HG02588 (cell line): Measurements from ENCODE around the gene SAMD11.

Experiments
- ATAC-seq: cut with Tn5 transposase; IDR thresholded peaks from one replicate; pipeline ENCODE4 v1.9.1; 2021; ENCODE audit warnings: mild to moderate bottlenecking, moderate library complexity; ENCODE audit not compliant: unreplicated experiment

The SAMD11 gene

GRCh38 chr1:931380-932172 is 7.9 kb downstream of the SAMD11 start:
- no peak for ATAC-seq

DNA sequence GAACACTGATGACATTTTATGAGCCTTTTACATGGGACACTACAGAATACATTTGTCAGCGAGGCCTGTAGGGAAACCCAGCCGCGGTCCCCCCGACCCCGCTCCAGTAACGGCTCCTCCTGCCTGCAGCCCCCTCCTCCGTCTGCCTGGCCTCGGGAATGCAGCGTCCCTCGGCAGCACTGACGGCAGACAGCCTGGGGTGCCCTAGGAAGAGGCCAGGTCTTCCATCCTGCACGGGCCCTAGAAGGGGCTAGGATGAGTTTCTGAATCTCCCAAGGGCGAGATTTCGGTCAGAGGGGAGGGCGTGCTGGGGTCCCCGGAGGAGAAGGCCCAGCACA is 8.4 kb downstream of the SAMD11 start:
- ATAC-seq: no peak

- no peak for ATAC-seq
These were observed 9.3 kb downstream of the SAMD11 start for GRCh38 chr1:932776-933602.

- ATAC-seq: no peak
These were observed 9.8 kb downstream of the SAMD11 start for GRCh38 chr1:933603-933940.

DNA sequence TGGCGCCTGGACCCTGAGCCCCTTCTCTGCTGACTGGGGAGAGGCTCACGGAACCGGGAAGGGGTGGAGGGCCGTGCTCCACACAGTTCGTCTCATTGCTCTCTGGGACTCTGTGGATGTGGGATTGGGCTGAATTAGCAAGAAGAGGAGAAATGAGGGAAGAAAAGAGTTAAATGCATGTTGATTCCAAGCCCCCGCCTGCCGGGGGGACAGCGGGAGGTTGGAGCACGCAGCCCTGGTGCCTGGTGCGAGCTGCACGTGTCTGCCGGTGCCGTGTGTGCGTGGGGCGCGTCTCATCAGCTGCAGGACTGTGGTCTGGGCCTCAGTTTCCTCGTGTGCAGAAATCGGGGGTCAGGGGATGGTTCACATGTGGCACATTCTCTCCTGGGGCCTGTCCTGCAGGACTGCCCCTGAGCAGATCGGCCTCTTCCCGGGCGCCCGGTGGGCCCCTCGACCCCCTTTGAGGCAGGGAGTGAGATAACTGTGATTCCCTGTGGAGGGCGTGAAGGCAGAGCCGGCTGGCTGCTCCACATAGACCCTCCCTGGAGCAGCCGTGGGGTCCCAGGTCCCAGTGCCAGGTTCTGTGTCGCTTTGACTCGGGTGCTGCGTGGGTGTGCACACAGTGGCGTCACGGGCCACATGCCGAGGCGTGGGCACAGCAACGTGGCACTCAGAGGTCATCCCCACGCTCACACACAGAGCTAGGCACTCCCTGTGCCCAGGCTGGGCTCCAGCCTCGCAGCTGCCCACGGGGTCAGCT is 11.4 kb downstream of the SAMD11 start:
- ATAC-seq: no peak

DNA sequence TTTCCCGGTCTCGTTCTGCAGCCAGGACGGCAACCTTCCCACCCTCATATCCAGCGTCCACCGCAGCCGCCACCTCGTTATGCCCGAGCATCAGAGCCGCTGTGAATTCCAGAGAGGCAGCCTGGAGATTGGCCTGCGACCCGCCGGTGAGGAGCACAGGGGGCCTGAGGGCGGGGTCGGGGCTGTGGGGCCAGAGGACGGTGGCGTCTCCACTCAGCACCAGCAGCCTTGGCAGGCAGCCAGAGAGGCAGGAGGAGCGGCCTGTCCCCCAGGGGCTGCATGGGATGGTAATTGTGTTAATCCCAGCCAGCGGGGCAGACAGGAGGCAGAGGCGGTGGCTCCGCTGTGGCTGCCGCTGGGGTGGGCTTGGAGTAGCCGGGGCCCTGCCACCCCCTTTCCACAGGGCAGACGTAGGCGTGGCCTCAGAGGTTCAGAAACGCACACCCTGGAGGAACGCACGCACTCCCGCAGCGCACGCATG is 12.1 kb downstream of the SAMD11 start:
- no peak for ATAC-seq

GRCh38 chr1:936348-937264 is 12.9 kb downstream of the SAMD11 start:
- ATAC-seq: no peak

DNA sequence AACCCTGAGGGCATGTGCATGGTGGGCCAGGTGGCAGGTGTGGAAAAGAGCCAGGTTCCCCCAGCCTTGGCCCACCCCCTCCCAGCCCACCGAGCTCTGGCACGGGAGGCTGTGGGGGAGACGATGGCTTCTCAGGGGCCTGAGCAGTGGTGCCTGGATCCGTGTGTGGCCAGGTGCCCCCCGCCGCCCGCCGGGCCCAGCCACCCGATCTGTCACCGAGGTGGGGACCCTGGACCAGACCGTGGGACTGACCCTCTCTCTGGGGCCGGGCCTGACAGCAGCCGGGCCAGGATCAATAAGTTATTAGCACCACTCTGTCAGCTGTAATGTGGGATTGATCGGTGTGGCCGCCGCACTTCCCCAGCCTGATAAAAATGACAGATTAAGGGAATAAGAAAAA is 13.8 kb downstream of the SAMD11 start:
- no peak for ATAC-seq

DNA sequence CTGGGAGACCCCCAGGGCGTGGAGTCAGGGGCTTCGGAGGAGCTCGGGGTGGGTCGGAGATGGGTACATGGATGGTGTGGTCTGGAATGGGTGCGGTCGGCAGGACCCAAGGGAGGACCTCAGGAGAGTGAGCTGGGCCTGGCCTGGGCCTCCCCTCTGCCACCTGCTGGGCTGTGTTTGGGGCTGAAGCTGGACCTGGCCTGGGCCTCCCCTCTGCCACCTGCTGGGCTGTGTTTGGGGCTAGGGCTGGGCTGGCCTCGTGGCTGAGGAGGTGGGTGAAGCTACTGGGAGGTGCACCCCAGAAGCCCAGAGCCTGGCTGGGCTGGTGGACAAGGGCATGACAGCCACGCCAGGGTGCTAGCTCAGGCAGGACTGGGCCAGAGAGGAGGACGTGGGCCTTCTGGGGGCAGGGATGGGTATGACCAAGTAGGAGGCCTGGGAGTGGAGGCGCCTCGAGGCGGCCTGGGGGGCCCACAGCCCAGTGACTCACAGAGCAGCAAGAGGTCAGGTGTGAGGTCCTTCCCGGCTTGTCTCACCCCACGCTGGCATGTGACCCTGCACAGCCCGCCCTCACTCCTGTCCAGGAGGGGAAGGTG is 14.5 kb downstream of the SAMD11 start:
- no peak for ATAC-seq

DNA sequence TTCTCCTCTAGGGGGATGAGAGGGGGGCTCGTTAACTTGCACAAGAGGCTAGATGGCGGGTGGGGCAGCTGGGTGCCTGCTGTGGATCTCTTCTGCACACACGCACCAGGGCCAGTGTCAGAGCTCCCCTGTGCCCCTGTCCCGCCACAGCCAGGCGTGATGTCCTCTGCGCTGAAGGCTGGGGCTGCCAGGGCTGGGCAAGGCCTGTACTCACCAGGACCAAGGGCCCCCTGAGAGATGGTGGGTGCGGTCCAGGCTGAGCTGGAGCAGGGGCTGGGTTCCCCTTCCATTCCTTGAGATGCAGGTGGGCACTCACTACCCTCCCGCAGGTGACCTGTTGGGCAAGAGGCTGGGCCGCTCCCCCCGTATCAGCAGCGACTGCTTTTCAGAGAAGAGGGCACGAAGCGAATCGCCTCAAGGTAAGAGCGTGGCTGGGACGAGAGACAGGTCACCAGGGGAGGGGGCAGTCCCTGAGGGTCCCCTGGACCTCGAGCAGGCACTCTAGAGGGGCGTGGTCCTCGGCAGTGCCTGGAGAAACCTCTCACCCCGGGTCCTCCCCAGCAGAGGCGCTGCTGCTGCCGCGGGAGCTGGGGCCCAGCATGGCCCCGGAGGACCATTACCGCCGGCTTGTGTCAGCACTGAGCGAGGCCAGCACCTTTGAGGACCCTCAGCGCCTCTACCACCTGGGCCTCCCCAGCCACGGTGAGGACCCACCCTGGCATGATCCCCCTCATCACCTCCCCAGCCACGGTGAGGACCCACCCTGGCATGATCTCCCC is 15.2 kb downstream of the SAMD11 start:
- no peak for ATAC-seq

DNA sequence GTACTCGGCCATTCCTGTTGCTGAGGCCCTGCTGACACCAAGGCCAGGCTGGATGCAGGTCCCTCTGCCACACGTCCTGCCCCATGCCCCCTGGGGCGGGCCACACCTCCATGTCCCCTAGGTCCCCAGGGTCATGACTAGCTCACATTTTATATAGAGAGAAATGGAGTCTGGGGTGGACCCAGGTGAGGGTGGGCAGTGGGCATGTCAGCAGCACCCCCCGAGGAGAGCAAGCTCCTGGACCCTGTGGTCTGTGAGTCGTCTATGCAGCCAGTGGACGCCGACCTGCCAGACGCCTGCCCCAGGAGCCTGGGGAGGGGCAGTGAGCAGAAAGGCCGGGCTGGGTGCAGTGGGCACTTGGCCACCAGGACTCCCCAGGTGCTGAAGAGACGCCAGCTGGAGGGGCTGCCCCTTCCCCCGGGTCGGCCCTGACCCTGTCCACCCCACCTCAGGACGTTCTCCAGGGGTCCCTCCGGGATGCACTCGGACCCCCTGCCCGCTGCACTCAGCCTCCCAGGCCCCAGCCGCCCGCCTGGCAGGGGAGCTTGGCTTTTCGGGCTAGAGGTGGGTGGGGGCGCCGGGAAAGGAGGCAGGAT is 15.9 kb downstream of the SAMD11 start:
- ATAC-seq: no peak

- no peak for ATAC-seq
These were observed 16.6 kb downstream of the SAMD11 start for GRCh38 chr1:940107-941014.

- ATAC-seq: no peak
These were observed 17.4 kb downstream of the SAMD11 start for GRCh38 chr1:941015-941587.

- ATAC-seq: no peak
These were observed 18.1 kb downstream of the SAMD11 start for GRCh38 chr1:941588-942383.

GRCh38 chr1:942411-942821 is 18.7 kb downstream of the SAMD11 start:
- no peak for ATAC-seq

GRCh38 chr1:942864-943533 is 19.3 kb downstream of the SAMD11 start:
- ATAC-seq: no peak
